Measurements from ENCODE around the gene ARAF.
"Not testable (repeated sequence)": the region's sequence is repeated elsewhere in the genome, so short reads cannot be mapped to it uniquely, and the experiment has no call there.

ARAF gene

DNA sequence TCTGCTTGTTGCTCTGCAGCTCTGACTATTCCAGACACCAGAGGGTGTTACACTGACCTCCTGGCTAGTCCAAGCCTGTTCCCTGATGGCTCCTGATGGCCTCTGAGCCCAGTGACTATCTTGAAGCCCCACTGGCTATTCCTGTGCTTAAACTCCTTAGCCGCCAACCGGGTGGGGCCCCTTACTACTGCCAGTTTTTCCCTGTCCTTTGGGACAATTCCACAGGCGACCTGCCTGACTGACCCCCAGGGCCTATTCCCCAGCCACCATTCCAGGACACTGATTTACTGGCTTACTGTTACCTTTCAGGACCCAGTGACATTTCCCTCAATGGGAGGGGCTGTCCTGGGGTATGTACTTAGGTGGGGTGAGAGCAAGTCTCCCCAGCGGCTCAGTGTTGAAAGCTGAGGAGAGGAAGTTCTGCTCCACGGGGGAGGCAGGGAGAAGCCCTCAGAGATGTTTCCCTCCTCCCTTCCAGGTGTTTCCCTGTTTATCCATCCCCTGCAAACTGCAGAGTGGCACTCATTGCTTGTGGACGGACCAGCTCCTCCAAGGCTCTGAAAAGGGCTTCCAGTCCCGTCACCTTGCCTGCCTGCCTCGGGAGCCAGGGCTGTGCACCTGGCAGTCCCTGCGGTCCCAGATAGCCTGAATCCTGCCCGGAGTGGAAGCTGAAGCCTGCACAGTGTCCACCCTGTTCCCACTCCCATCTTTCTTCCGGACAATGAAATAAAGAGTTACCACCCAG lies 25.2 kb downstream of the ARAF start:
- DNase-seq, result no peak

DNA sequence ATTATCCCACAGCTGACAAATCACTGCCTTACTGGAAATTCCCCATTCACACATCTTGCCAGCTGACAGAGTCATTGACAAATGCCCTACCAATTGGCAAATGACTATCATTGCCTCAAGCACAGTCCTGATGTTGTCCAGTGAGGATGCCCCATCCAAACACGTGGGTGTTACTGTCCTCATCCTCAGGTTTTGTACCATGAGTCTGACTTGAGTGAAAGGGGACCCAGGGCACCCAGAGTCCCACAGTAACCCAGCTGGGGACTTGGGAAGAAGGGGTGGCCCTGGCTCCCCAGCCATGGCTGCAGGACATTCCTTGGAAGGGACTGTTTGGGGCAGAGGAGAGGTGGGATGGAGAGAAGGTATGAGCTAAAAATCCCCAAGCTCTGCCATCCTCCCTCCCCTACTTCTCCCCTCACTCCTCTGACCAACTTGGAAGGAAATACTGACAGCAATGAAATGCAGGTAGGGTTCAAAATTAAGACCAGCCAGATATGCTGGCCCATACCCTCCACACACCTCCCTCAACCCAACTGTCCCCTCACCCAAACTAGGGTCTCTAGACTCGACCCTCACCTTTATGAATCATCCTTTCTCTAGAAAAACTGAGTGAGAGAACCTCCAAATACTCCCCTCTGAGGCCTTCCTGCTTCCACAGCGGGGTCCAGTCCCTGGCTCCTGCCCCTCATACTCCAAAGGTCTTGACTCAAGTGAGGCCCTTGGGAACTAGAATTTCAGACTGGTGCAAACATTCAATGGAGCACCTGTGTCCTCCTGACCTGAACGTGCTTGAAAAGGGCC lies 26.3 kb downstream of the ARAF start:
- DNase-seq, result no peak

DNA sequence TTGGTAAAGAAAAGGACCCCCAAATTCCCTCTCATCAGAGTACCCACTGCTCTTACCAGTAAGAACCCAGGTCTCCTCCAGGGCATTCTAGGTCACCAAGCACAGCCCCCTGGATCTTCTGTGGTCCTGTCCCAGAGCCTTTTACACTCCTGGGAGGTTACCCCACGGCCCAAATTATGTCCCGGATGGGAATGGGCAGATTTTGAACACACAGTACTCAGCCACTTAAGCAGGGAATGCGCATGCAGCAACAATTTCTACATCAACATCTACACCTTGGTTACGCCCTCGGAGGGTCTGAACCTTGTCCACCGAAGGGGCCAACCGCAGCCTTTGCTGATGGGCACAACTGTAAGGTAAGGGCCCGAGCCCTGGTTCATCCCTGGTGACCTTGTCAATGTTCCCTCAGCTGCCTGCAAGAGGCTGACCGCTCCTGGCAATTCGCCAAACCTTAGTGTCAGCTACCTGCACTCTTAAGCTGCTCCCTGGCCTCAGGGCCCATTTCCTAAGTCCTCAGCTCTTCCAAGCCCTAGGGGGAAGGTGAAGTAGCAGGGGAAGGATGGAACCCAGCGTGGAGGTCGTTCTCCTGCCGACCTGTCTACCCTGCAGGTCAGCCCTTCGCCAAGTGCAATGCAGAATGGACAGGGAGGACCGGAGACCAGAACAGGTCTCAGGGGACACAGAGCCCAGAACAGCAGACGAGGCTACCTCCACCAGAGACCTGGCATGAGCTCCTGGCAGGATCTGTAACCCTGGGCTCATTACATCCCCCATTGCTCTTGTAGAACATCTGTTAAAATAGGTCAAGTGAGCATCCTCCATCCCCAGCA lies 27.1 kb downstream of the ARAF start:
- no peak for DNase-seq

DNA sequence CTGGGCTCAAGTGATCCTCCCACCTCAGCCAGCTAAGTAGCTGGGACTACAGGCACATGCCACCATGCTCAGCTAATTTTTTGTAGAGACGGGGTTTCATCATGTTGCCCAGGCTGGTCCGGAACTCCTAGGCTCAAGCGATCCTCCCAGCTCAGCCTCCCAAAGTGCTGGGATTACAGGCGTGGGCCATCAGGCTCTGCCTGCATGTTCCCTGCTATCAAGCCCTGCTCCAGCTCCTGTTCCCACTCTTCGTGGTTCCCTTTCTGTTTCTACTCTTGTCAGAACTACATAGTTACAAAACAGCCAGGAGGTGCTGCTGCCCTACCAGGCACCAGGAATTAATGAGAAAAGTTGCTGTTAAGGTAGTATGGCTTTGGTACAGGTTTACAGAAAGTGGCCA lies 30.0 kb downstream of the ARAF start:
- no peak for DNase-seq

DNA sequence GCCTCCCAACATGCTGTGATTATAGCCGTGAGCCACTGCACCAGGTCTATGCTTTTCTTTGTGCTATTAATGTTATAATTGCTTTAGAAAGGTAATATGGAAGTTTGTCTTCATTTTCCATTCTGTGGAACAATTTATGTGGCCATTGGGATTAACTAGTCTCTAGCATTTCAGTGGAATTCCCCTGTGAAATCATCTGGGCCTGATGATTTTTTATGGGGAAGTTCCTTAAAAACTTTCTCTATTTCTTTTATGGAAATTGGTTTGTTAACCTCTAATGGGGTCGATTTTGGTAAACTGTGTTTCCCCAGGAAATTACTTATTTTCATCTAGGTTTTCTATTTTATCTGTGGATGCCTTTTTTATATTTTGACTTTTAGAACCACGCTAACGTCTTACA lies 32.5 kb downstream of the ARAF start:
- DNase-seq, result no peak

DNA sequence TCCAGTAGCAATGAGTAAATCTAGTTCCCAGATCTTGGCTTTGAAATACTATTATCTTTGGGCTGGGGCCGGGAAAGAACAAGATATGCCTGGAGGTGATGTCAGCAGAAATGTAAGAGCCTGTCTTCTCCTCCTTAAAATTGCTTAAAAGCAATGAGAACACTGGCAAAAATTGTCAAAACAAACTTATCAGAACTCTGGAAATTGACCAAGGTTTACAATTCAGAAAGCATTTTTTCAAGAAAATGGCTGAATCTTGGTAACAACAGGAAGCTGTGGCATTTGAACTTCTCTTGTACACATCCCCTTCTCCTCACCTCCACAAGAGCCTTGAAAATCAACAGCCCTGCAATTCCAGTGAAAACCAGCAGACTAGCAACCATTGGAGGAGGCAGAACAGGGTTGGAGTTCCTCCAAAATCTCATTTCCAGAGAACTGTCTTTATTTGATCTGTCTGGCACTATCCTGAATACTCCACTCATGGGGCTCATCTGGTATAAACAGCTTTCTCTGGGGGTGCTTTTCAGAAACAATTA lies 34.8 kb downstream of the ARAF start:
- no peak for DNase-seq

DNA sequence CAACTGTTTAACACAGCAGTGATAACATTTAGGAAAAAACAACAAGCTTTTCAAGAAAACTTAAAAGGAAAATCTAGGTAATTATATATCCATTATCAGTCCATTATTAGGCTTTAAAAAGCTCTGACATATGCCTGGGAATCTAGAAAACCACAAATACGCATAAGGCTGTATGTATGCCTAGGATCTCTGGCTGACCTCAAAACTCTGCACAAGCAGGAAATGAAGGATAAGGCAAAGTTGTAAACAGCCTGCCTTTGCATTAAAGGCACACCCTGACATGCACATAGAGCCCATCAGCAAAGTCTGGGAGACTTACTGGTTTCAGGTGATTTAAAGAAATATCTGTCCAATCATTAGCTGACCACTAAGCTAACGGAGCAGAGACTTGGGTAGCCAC lies 35.3 kb downstream of the ARAF start:
- no peak for DNase-seq

DNA sequence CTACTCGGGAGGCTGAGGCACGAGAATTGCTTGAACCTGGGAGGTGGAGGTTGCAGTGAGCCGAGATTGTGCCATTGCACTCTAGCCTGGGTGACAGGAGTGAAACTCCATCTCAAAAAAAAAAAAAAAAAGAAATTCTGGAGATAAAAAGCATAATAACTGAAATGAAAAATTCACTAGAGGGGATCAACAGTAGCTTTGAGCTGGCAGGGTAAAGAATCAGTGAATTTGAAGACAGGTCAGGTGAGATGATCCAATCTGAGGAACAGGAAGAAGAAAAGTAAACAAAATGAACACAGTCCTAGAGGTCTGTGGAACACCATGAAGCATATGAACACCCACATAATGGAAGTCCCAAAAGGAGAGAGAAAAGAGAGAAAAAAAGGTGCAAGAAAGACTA lies 36.2 kb downstream of the ARAF start:
- no peak for DNase-seq

DNA sequence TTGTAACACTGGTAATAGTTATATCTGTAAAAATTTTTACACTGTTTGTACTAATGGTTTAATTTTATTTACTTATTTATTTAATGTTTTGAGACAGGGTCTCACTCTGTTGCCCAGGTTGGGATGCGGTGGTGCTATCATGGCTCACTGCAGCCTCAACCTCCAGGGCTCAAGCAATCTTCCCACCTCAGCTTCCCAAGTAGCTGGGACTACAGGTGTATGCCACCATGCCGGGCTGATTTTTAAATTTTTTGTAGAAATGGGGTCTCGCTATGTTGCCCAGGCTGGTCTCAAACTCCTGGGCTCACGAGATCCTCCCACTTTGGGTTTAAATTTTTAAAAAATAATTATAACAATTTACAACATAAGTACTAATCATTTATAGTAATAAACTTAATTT lies 42.1 kb downstream of the ARAF start:
- not testable (repeated sequence) for DNase-seq

DNA sequence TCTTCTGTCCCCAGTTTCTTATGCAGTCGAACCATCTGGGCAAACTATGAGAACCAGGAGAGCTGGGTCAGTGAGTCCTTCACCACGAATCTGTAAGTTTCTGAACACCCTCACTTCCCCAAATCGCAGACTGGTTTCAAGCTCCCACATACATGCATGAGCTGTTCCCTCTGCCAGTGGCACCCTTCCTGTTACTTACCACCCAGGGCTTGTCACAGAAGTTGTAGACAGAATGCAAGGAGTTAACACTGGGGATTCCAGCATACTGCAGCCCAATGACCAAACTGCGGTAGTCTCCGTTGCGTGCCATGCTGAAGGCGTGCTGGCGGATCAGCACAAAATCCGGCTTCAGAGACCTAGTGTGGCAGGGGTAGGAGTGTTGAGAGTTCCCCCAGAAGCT lies 44.0 kb downstream of the ARAF start:
- DNase-seq, result no peak

DNA sequence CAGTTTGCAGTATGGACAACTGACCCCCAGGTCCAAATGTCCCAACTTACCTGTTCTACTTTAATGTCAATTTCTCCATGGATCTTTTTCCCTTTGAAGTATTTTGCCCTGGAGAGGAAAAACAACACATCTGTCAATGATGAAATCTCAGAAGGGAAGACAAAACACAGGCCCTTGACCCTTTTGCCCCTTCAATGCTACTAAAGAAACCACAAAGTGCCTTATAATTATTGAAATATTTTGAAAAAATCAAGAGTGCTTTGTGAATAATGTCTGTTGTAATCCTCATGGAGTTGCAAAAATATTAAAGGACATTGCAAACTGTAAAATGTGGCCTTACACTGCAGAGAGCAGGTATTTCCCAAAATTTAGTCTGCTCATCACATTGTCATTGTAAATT lies 46.1 kb downstream of the ARAF start:
- no peak for DNase-seq

DNA sequence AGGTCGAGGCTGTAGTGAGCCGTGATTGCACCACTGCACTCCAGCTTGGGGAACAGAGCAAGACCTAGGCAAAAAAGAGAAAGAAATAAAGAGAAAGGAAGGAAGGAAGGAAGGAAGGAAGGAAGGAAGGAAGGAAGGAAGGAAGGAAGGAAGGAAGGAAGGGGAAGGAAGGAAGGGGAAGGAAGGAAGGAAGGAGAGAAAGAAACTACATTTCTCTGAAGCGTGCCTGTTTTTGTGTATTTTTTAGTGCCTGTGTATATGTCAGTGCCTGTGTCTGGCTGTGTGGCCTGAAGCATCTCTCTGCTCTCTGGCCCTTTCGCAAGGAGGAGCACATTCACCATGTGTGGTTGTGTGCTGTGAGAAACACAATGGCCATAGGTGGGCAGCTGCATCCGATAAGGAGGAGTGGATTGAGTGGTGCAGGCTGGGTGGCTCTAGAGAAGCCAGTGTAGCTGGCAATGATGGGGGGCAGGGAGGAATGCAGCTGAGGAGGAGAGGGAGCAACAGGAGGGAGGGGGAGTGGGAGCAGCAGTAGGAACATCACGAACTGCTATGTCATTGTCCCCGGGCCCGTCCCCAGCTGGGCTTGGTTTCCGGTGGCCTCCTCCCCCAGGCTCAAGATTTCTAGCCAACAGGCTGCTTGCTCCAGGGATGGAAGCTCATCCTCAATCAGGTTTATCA lies 47.3 kb downstream of the ARAF start:
- DNase-seq, result no peak

DNA sequence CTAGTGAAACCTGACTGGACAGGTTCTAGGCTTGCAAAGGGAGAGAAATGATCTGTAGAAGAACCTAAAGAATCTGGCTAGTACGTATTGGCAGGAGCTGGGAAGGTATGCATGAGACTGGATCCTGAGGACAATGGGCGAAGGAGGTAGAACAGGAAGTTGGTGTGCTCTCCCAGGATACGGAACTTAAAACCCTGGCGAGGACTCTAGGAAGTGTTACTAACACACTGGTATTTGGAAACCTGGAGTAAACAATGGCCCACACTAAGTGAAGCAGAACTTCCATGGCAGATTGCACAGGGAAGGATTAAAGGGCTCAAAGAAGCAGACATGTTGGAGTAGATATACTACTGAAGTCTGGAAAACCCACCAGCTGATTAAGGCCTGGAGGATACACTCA lies 49.5 kb downstream of the ARAF start:
- no peak for DNase-seq

DNA sequence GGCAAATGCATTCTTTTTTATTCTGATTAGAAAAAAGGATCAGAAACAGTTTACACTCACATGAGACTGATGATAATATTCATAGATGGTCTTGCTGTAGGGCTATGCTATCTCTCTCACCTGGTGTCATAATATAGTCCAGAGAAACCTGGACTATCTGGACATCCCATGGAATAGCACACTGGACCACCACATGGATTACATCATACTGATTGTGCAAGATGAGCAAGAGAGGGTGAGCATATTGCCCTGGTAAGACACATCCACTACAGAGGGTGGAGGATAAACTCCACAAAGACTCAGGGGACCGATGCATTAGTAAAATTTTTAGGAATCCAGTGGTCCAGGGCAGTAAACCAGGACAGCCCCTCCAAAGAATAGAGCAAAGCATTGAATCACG lies 50.5 kb downstream of the ARAF start:
- no peak for DNase-seq

DNA sequence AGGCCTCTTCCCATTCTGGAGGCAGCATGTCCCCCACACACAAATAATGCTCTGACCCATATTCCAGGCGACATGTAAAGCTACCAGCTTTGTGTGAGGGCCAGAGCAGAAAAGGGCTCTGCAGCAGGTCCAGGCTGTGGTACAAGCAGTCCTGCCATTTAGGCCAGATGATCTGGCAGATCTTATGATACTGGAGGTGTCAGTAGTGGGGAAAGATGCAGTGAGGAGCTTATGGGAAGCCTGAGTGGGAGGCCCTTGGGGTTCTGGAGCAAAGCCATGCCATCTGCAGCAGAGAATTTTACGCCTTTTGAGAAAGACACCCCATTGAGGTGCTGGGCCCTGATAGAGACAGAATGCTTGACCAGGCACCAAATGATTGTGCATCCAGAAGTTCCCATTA lies 50.9 kb downstream of the ARAF start:
- no peak for DNase-seq

DNA sequence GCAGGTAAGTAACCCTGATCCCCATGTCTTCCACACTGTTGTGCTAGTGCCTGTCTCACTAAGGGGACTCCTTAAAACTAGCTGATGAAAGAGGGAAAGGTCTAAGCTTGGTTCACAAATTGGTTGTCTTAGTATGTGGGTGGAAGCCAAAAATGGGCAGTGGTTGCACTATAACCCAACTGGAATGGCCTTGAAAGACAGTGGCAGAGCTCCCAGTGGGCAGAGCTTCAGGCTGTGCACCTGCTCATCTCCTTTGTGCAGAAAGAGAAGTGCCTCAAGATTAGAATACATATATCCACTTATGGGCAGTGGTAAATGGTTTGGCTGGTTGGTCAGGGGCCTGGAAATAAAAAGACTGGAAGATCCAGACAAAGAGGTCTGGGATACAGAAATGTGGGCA lies 51.4 kb downstream of the ARAF start:
- DNase-seq, result no peak

DNA sequence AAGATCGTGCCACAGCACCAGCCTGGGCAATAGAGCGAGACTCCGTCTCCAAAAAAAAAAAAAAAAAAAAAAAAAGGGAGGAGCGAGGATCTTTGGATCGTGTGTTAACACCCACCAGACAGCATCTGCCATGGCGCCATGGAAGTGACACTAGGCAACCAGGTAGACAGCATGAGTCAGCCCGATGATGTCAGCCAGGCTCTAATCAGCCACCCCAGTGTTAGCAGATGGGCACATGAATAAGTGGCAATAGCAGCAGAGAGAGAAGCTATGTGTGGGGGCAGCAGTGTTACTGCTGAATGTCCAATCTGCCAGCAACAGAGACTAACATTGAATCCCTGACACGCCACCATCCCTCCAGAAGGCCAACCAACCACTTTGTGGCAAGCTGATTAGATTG lies 52.1 kb downstream of the ARAF start:
- no peak for DNase-seq

DNA sequence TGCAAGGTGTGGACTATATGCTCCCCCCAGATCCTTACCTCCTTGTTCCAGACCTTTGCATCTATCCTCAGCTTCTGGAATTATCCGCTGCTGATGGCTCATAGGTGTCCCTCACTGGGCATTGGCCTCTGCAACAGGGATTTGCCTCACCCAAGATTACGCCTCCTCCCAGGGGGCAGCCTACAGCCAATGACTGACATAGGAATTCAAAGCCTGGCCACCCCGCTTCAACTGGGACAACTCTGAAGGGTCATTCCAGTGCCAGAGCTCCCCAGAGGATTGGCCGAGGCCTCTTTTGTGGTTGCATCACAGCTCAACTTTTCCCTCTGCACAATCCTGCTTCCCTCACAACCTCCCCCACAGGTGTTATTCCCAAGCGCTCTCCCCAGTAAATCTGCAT lies 53.6 kb downstream of the ARAF start:
- no peak for DNase-seq

DNA sequence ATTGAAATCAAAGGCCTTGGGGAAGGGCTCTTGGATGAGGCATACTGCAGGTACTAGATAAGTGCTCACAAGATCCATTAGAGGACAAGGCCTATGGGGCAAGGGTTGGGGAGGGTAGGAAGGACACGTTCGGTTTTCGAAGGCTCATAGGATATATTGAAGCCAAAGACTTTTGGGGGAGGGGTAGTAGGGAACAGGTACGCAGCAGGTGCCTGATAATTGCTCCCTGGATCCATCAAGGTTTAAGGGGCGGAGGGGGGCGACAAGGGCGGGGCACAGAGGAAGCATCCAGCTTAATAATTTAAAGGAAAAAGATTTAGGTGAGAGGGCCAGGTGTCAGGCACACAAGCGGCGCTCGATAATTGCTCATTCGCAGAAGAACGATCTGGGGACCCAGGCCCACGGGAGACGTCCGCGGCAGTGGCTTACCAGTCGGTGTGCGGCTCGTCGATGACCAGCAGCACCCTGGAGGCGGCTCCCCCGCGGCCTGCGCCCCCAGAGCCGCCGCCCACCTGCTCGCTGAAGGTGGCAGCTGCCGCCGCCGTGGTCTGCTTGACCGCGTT lies 58.0 kb downstream of the ARAF start:
- no peak for DNase-seq

DNA sequence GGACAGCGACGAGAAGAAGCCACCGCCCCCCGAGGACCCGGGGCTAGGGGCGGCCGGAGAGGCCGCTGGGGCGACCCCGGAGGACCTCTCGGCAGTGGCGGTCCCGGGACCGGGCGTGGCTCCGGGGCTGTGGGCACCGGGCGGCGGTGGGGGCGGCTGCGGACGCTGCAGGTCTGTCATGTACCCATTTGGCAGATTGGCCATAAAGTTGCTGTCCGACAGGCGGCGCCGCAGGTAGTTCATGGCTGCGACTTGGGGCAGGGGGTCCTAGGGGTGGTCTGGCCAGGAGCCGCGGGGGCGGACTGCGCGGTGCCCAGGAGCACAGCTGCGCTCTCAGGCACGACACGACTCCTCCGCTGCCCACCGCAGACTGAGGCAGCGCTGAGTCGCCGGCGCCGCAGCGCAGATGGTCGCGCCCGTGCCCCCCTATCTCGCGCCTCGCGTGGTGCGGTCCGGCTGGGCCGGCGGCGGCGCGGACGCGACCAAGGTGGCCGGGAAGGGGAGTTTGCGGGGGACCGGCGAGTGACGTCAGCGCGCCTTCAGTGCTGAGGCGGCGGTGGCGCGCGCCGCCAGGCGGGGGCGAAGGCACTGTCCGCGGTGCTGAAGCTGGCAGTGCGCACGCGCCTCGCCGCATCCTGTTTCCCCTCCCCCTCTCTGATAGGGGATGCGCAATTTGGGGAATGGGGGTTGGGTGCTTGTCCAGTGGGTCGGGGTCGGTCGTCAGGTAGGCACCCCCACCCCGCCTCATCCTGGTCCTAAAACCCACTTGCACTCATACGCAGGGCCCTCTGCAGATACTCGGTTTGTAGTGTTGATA lies 58.7 kb downstream of the ARAF start, which contains the start of gene SYN1:
SYN1 (minus strand) TSS at position 372 of the 817 bp plus-strand sequence; CDS start at position 243, 129 bp downstream.
- DNase-seq, result peak; percentile 67

DNA sequence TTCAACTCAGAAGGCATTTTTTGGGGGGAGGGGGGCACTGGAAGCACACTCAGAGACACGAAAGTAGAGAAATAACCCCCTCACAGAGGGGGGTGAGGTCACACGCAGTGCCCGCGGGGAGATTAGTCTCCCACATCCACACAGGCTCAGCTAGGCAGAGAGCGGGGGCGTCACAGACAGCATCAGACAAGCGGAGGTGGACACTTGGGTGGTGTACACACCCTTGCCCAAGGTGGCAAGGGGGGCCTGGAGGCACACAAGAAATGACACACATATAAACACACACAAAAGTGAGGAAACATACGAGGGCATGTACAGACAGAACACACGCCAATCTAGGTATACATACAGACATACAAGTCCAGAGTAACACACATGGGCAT lies 59.3 kb downstream of the ARAF start:
- no peak for DNase-seq

All from activated CD4-positive, alpha-beta T cell treated with anti-CD3 and anti-CD28 coated beads for 1 hour (primary cell).